ENCODE data around the gene AGFG2.

DNA sequence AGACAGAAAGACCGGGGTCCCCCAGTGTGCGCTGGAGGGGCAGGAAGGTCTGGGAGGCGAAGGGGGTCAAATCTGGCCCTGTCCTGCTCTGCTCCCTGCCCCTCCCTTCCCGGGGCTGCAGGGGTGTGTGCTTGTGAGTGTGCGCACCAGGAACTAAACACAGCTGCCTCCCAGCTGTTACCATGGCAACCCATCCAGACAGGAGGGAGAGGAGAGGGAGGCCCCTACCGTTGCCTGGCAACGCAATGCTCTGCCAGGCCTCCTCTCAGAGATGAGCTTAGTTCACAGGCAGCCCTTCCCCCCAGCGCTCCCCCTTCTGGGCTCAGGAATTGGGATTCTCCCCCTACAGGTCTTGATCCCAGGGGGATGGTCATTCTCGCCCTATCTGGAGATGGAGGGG, 49.2 kb upstream of the AGFG2 start:
- TF ChIP-seq, protein P1, sequence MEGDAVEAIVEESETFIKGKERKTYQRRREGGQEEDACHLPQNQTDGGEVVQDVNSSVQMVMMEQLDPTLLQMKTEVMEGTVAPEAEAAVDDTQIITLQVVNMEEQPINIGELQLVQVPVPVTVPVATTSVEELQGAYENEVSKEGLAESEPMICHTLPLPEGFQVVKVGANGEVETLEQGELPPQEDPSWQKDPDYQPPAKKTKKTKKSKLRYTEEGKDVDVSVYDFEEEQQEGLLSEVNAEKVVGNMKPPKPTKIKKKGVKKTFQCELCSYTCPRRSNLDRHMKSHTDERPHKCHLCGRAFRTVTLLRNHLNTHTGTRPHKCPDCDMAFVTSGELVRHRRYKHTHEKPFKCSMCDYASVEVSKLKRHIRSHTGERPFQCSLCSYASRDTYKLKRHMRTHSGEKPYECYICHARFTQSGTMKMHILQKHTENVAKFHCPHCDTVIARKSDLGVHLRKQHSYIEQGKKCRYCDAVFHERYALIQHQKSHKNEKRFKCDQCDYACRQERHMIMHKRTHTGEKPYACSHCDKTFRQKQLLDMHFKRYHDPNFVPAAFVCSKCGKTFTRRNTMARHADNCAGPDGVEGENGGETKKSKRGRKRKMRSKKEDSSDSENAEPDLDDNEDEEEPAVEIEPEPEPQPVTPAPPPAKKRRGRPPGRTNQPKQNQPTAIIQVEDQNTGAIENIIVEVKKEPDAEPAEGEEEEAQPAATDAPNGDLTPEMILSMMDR (conservative IDR thresholded peaks at IDR 0.05; ENCODE audit: low read depth, low read length) = no peak
- no peak for TF ChIP-seq EZH2 (IDR thresholded peaks at IDR 0.05; ENCODE audit: borderline replicate concordance, low read depth, low read length, poor library complexity, severe bottlenecking)

Measured in A673 (cell line).